Activated CD8-positive, alpha-beta T cell treated with anti-CD3 and anti-CD28 coated beads for 36 hours (primary cell): ENCODE measurements around the gene LYRM2. TPM values are rescaled to one million over a fixed set of nuclear protein-coding genes. Genes with fewer than 3 reads are reported as not detected.

Experiments used
- ATAC-seq: fragments of 200-7000 bp; cut with Tn5 transposase; one replicate; pipeline ENCODE4 v1.10.0; 2021; ENCODE audit warnings: mild to moderate bottlenecking, moderate library complexity
- CTCF ChIA-PET: fragments of 350-600 bp; sonication (Branson Sonifier 250); formaldehyde crosslinking; loops from one replicate; lab custom pipeline; 2021; ENCODE audit warnings: antibody characterized with exemption; lab: Charles Lee
- POLR2A ChIA-PET: fragments of 350-600 bp; sonication (Branson Sonifier 250); formaldehyde crosslinking; loops from one replicate; lab custom pipeline; 2021; ENCODE audit warnings: antibody characterized with exemption; lab: Charles Lee
- DNase-seq: peaks from one replicate; pipeline ENCODE4 v3.0.0-alpha.2; 2020
- H3K27ac Mint-ChIP-seq: one replicate; pipeline ENCODE4 v1.8.0; 2021; ENCODE audit warnings: mild to moderate bottlenecking, mixed read lengths
- H3K27me3 Mint-ChIP-seq: one replicate; pipeline ENCODE4 v1.8.0; 2021; ENCODE audit warnings: mixed read lengths
- H3K36me3 Mint-ChIP-seq: one replicate; pipeline ENCODE4 v1.8.0; 2021; ENCODE audit warnings: low read depth, mixed read lengths
- H3K4me1 Mint-ChIP-seq: one replicate; pipeline ENCODE4 v1.8.0; 2021; ENCODE audit warnings: low read depth, mixed read lengths
- H3K4me3 Mint-ChIP-seq: one replicate; pipeline ENCODE4 v1.8.0; 2021; ENCODE audit warnings: mild to moderate bottlenecking, moderate library complexity, mixed read lengths
- H3K9me3 Mint-ChIP-seq: one replicate; pipeline ENCODE4 v1.8.0; 2021; ENCODE audit warnings: mixed read lengths
- CTCF ChIP-seq: fragments of 200-600 bp; IDR thresholded peaks from one replicate; pipeline ENCODE4 v1.8.0; 2022; ENCODE audit warnings: antibody characterized with exemption, mild to moderate bottlenecking
- intact Hi-C: fragments of 100-400 bp; cut with micrococcal nuclease; formaldehyde crosslinking; loops from one replicate; pipeline ENCODE4 v1.10.0; 2022
- total RNA-seq, 2 experiments: library from RNA; stranded (reverse); gene quantifications; one replicate each; pipeline ENCODE4 v1.2.3, GENCODE V29; 2021

Gene LYRM2
- total RNA-seq, 2 experiments from 2014 or later, result 23.6 to 23.7 TPM

GRCh38 chr6:89619567-89619966, 19.0 kb downstream of the LYRM2 start:
- no peaks in the 10 kb centered on the region for H3K9me3 Mint-ChIP-seq
- DNase-seq (no peak), ATAC-seq (no peak)
- H3K4me3 Mint-ChIP-seq, result no peak overlapping the region
- ChIA-PET CTCF (interaction anchor here (1.7 to 1.8 kb wide), 2 partner anchors 10 to 248 kb away, joined by 5 to 7 read pairs; no protein-coding TSS in a partner anchor), POLR2A (interaction anchor here (1.1 kb wide), 1 partner anchor 210 kb away, joined by 3 read pairs; the partner anchor contains the start of gene CASP8AP2)
- H3K4me1 Mint-ChIP-seq, result no peaks in the 10 kb centered on the region
- H3K27ac Mint-ChIP-seq, result no peak overlapping the region
- H3K27me3 Mint-ChIP-seq, result no peaks in the 10 kb centered on the region
- no peak for TF ChIP-seq CTCF
- intact Hi-C loops, result no loop called here
- H3K36me3 Mint-ChIP-seq, result no peaks in the 10 kb centered on the region

- ChIA-PET CTCF (interaction anchor here (0.8 to 1.8 kb wide), 4 partner anchors 8 to 246 kb away, joined by 3 to 7 read pairs (median 4); no protein-coding TSS in a partner anchor), POLR2A (no interaction called here)
Measured at GRCh38 chr6:89618026-89618425, 20.5 kb downstream of the LYRM2 start.

GRCh38 chr6:89616531-89616930, 22.0 kb downstream of the LYRM2 start:
- DNase-seq, result no peak
- no peak for ATAC-seq
- CTCF ChIA-PET, result interaction anchor here (0.9 to 1.6 kb wide), 3 partner anchors 184 to 245 kb away, joined by 3 to 4 read pairs (median 3); partner anchors contain the start of gene ANKRD6
- Mint-ChIP-seq H3K4me1 (no peaks in the 10 kb centered on the region), H3K36me3 (no peaks in the 10 kb centered on the region), H3K4me3 (no peak overlapping the region), H3K27ac (no peak overlapping the region), H3K27me3 (no peaks in the 10 kb centered on the region), H3K9me3 (no peaks in the 10 kb centered on the region)
- POLR2A ChIA-PET, result no interaction called here
- intact Hi-C loops, result no loop called here
- no peak for TF ChIP-seq CTCF

More at GRCh38 chr6:89618026-89618425, 20.5 kb downstream of the LYRM2 start:
- TF ChIP-seq CTCF, result no peak
- ATAC-seq (no peak), DNase-seq (no peak)
- no peaks in the 10 kb centered on the region for H3K9me3 Mint-ChIP-seq
- no peak overlapping the region for H3K27ac Mint-ChIP-seq
- H3K27me3 Mint-ChIP-seq, result no peaks in the 10 kb centered on the region
- no peak overlapping the region for H3K4me3 Mint-ChIP-seq
- H3K4me1 Mint-ChIP-seq, result no peaks in the 10 kb centered on the region
- intact Hi-C loops, result no loop called here
- H3K36me3 Mint-ChIP-seq, result no peaks in the 10 kb centered on the region

GRCh38 chr6:89615882-89616281, 22.7 kb downstream of the LYRM2 start:
- Mint-ChIP-seq H3K4me3 (no peak overlapping the region), H3K4me1 (no peaks in the 10 kb centered on the region), H3K27me3 (no peaks in the 10 kb centered on the region), H3K9me3 (no peaks in the 10 kb centered on the region), H3K27ac (no peak overlapping the region), H3K36me3 (no peaks in the 10 kb centered on the region)
- CTCF ChIA-PET, result interaction anchor here (1.1 to 1.6 kb wide), 2 partner anchors 183 to 244 kb away, joined by 3 to 4 read pairs; partner anchors contain the start of gene ANKRD6
- no peak for TF ChIP-seq CTCF
- POLR2A ChIA-PET, result no interaction called here
- DNase-seq (no peak), ATAC-seq (no peak)
- intact Hi-C loops, result no loop called here

GRCh38 chr6:89613790-89614189, 24.8 kb downstream of the LYRM2 start:
- no peak overlapping the region for H3K4me3 Mint-ChIP-seq
- no peak overlapping the region for H3K27ac Mint-ChIP-seq
- intact Hi-C loops, result loop anchor here (5.0 kb wide), 1 partner anchor 246 kb away; no protein-coding TSS in a partner anchor

More at GRCh38 chr6:89613790-89614189, 24.8 kb downstream of the LYRM2 start:
- H3K27me3 Mint-ChIP-seq, result no peaks in the 10 kb centered on the region
- ATAC-seq, result no peak
- ChIA-PET CTCF (interaction anchor here (6.4 kb wide), 1 partner anchor 182 kb away, joined by 78 read pairs; the partner anchor contains the start of gene ANKRD6), POLR2A (no interaction called here)
- no peaks in the 10 kb centered on the region for H3K9me3 Mint-ChIP-seq
- peaks cover 5% of the 10 kb centered on the region for H3K4me1 Mint-ChIP-seq
- H3K36me3 Mint-ChIP-seq, result no peaks in the 10 kb centered on the region
- TF ChIP-seq CTCF, result no peak
- no peak for DNase-seq
